H1 (cell line): ENCODE measurements around the gene VPS54. TPM values are rescaled to one million over a fixed set of nuclear protein-coding genes. Genes with fewer than 3 reads are reported as not detected.

Experiments used
- E2F6 ChIP-seq: IDR thresholded peaks from 2 replicates; pipeline ENCODE4 v1.6.1; 2012; ENCODE audit warnings: inconsistent platforms
- GTF2F1 ChIP-seq: IDR thresholded peaks from 2 replicates; pipeline ENCODE4 v1.6.1; 2012; ENCODE audit warnings: low read depth, low read length, improper control_type of control experiment, borderline replicate concordance
- HDAC2 ChIP-seq, 2 experiments: fragments of 300-600 bp in 1 of 2; sonication (generic) in 1 of 2; IDR thresholded peaks; 2 replicates each; pipeline ENCODE4 v1.6.1; 2011 to 2012; ENCODE audit warnings: low read depth in 2 of 2, low read length in 2 of 2, mild to moderate bottlenecking in 2 of 2, moderate library complexity in 2 of 2, borderline replicate concordance in 1 of 2, inconsistent platforms in 1 of 2
- SIN3A ChIP-seq, 2 experiments: IDR thresholded peaks in 1 of 2; conservative IDR thresholded peaks in 1 of 2; 2 replicates each; pipeline ENCODE4 v1.6.1; 2011 to 2012; ENCODE audit warnings: low read length in 2 of 2, improper control_type of control experiment in 1 of 2, low read depth in 1 of 2, mild to moderate bottlenecking in 1 of 2
- polyA plus RNA-seq, 7 experiments: library from polyadenylated mRNA; depleted of rRNA in 3 of 7; stranded (reverse) in 5 of 7; unstranded in 2 of 7; fragments of >200 nt in 5 of 7; fragments of 200-250 nt in 2 of 7; gene quantifications; 1 replicate in 5 of 7; 2 replicates in 1 of 7; 4 replicates in 1 of 7; pipeline versions ENCODE4 v1.2.1 to v1.2.3, GENCODE V29; 2011 to 2013; ENCODE audit warnings: missing spikeins in 2 of 7, mixed read lengths in 2 of 7
- total RNA-seq: library from RNA; stranded (reverse); fragmentation: NEBNext Ultra II Directional; extraction: Animal tissue kit (Norgen Biotek cat#: 25700); gene quantifications from 2 replicates; pipeline ENCODE4 v1.2.1, GENCODE V29; 2021

Gene VPS54
- total and polyA plus RNA-seq, 2 of the 8 experiments (the other 6 are each of a cell fraction or from before 2014, with no cell fraction given): 3.6 to 13.2 TPM

- TF ChIP-seq E2F6 (no peak), SIN3A (conservative IDR thresholded peaks at IDR 0.05 in 1 of 2, IDR thresholded peaks at IDR 0.05 in 1 of 2; ENCODE audit: low read depth in 1 of 2, low read length in 2 of 2) (no peak), GTF2F1 (no peak), HDAC2 (IDR thresholded peaks at IDR 0.05; ENCODE audit: borderline replicate concordance in 1 of 2, low read depth in 2 of 2, low read length in 2 of 2) (no peak)
Observed at GRCh38 chr2:64054161-64054915, 35.1 kb upstream of the VPS54 start (continued).
